ENCODE measurements around the gene VTCN1.

DNA sequence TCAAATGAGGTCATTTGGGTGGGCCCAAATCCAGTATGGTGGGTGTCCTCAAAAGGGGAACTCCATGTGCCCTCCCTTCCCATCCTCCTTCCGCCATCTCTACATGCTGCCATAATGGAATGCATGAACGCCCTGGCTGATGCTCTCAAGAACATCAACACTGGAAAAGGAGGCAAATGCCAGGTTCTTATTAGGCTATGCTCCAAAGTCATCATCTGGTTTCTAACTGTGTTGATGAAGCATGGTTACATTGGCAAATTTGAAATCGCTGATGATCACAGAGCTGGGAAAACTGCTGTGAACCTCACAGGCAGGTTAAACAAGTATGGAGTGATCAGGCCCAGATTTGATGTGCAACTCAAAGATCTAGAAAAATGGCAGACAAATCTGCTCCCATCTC lies 72.6 kb downstream of the VTCN1 start:
- TF ChIP-seq, protein P1, sequence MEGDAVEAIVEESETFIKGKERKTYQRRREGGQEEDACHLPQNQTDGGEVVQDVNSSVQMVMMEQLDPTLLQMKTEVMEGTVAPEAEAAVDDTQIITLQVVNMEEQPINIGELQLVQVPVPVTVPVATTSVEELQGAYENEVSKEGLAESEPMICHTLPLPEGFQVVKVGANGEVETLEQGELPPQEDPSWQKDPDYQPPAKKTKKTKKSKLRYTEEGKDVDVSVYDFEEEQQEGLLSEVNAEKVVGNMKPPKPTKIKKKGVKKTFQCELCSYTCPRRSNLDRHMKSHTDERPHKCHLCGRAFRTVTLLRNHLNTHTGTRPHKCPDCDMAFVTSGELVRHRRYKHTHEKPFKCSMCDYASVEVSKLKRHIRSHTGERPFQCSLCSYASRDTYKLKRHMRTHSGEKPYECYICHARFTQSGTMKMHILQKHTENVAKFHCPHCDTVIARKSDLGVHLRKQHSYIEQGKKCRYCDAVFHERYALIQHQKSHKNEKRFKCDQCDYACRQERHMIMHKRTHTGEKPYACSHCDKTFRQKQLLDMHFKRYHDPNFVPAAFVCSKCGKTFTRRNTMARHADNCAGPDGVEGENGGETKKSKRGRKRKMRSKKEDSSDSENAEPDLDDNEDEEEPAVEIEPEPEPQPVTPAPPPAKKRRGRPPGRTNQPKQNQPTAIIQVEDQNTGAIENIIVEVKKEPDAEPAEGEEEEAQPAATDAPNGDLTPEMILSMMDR (IDR thresholded peaks at IDR 0.05) = no peak
- no peak for TF ChIP-seq POLR2A (IDR thresholded peaks at IDR 0.05)
